ENCODE data around the gene EN1.
A peak's percentile ranks its signal among the peaks of the same experiment; 100 is the strongest.

Gene EN1

DNA sequence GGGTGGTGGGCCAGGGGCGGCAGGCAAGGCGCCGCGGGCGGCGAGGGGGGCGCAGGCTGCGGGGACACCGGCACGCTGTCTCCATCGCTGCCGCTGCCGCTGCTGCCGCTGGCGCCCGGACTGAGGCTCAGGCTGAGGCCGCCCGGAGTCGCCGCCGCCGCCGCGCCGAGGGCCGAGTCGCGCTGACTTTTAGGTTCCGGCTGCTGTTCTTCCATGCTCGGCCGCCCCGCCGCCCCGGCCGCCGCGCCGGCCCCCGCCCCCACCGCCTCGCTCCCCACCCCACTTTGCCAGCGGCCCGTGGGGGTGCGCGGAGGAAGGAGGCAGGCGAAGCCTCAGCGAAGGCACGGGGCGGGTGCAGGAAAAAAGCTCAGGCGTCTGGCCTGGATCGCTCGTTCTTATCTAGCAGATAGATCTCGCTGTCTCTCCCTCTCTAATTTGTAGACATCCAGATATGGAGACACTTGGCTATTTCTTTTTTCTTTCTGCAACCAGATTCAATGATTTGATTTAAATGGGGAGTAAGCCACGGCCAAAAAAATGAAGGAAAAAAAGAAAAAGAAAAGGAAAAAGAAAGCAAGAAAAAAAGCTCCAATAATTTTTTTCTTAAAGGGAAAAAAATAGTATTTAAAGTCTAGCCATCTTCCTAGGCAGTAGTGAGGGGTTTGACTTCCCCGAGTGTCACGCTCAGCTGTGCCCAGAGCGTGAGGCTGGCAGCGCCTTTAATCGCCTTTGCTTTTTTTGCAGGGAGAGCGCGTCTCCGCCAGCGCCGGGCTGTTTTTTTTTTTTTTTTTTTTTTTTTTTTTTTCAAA lies at the start of gene EN1:
Gene EN1 (minus strand): TSS at position 696 of the 809 bp plus-strand sequence. CDS start 481 bp downstream, at position 215.
- no peak within 1 kb of the TSS for H3K4me3 ChIP-seq (ENCODE audit: low read depth, low read length)
- TF ChIP-seq, protein P1, sequence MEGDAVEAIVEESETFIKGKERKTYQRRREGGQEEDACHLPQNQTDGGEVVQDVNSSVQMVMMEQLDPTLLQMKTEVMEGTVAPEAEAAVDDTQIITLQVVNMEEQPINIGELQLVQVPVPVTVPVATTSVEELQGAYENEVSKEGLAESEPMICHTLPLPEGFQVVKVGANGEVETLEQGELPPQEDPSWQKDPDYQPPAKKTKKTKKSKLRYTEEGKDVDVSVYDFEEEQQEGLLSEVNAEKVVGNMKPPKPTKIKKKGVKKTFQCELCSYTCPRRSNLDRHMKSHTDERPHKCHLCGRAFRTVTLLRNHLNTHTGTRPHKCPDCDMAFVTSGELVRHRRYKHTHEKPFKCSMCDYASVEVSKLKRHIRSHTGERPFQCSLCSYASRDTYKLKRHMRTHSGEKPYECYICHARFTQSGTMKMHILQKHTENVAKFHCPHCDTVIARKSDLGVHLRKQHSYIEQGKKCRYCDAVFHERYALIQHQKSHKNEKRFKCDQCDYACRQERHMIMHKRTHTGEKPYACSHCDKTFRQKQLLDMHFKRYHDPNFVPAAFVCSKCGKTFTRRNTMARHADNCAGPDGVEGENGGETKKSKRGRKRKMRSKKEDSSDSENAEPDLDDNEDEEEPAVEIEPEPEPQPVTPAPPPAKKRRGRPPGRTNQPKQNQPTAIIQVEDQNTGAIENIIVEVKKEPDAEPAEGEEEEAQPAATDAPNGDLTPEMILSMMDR (conservative IDR thresholded peaks at IDR 0.05; ENCODE audit: low read depth, low read length) = no peak
- peak; percentile 26 for DNase-seq (ENCODE audit: low read depth)

DNA sequence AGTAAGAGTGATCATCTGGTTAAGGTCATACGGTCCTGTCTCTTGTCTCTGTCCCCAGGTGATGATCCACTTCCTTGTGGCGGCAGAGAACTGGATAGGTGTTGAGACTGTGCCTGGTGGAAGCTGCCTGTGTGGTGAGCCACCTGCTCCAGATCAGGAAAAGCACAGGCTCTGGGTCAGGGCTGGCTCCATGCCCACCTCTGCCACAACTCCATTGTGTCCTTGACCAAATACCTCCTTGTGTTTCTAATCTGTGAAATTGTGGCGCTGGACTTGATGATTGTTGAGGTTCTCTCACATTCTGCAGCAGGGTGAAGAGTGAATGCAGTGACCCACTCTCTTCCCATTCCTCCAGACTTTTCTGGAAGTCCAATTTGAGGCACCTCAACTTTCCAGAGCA lies 45.7 kb upstream of the EN1 start:
- H3K4me3 ChIP-seq (ENCODE audit: low read depth, low read length) = no peak overlapping the region
- TF ChIP-seq, protein P1 (conservative IDR thresholded peaks at IDR 0.05; ENCODE audit: low read depth, low read length) = no peak
- DNase-seq (ENCODE audit: low read depth) = no peak

DNA sequence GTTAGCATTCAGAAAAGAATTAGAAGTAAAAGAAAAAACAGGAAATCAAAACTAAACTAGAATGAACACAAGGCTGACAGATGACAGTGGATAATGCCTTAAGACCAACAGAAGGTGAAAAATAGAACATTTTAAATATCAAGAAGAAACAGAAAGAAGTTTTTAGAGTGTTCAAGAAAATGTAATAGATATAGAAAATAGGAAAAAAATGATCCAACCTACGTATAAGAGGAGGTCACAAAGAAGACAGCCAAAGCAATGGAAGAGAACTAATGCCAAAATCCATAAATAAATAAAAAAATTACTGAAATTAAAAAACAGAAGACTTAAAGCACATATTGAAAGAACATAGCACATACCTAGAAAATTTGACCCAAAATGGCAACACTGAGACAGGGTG lies 42.5 kb upstream of the EN1 start:
- H3K4me3 ChIP-seq (ENCODE audit: low read depth, low read length) = no peak overlapping the region
- DNase-seq (ENCODE audit: low read depth) = peak; percentile 4
- TF ChIP-seq, protein P1 (conservative IDR thresholded peaks at IDR 0.05; ENCODE audit: low read depth, low read length) = no peak

DNA sequence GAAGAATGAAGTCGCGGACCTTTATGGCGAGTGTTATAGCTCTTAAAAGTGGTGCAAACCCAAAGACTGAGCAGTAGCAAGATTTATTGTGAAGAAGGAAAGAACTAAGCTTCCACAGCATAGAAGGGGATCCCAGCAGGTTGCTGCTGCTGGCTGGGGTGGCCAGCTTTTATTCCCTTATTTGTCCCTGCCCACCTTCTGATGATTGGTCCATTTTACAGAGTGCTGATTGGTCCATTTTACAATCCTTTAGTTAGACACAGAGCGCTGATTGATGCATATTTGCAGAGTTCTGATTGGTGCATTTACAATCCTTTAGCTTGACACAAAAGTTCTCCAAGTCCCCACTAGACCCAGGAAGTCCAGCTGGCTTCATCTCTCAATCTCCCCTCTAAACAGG lies 36.3 kb upstream of the EN1 start:
- TF ChIP-seq, protein P1 (conservative IDR thresholded peaks at IDR 0.05; ENCODE audit: low read depth, low read length) = no peak
- DNase-seq (ENCODE audit: low read depth) = no peak
- no peak overlapping the region for H3K4me3 ChIP-seq (ENCODE audit: low read depth, low read length)

DNA sequence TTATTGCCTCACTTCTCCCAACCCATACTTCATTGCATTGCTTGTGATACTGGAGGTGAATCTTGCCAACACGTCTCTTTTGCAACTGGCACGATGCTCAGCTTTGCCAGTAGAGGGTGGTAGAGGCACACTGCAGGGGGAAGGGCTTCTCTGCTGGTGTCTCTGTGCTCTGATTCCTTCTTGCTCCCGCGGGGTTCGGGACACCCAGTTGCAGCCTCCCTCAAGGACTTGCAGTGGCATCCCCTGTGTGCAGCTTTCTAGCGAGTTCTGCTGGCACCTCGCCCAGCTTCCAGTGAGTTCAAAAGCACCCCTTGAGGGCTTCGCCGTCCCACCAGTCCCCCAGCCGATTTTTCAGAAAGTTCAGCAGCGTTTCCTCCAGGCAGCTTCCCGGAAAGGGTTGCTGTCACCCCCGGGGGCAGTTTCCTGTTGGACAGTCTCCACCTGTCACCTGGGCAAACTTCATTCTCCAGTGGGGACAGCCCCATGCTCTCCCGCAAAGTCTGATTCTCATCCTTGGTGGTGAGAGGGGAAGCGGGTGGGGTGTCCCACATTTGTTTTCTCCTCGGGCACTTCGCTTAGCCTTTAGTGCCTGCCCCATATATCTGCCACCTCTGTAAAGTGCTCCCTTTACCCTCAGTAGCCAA lies 35.4 kb upstream of the EN1 start:
- H3K4me3 ChIP-seq (ENCODE audit: low read depth, low read length) = no peak overlapping the region
- DNase-seq (ENCODE audit: low read depth) = peak; percentile 70
- TF ChIP-seq, protein P1 (conservative IDR thresholded peaks at IDR 0.05; ENCODE audit: low read depth, low read length) = peak; percentile 96

DNA sequence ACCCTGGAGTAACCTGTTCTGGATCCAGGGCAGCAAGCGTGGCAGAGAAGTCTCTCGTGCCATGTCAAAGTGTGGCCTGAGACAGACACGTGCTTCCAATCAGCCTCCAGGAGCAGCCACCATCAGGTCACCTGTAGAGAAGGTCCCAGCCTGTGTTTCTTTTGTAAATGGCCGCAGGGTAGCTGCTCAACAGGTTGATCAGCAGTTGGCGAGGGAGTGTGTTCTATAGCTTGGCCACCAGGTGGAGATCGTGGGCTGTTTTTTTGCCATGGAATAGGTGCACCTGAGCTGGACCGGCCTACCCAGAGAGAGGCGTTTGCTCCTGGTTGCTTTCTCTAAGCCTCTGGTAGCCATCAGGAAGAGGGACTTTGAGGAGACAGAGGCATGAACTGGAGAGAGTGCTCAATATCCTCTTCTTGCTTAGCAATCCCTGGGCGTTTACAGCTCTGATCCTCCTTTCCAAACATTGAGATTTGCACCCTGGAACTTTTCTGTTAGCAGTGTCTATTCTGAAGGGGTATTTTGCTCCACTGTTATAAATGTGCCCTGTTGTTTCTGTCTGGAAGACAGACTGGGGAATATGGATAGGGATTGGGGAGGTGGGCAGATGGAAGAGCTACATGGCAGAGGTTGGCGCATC lies 34.2 kb upstream of the EN1 start:
- no peak overlapping the region for H3K4me3 ChIP-seq (ENCODE audit: low read depth, low read length)
- DNase-seq (ENCODE audit: low read depth) = peak; percentile 71
- TF ChIP-seq, protein P1 (conservative IDR thresholded peaks at IDR 0.05; ENCODE audit: low read depth, low read length) = peak; percentile 88

All from choroid plexus epithelial cell (primary cell).